Vagina (tissue), 2 donors: ENCODE results near the gene CTSE. TPM values are rescaled to one million over a fixed set of nuclear protein-coding genes. Genes with fewer than 3 reads are reported as not detected.

ENCODE experiments used
- DNase-seq, 2 donors: peaks; one replicate each; pipeline ENCODE4 v3.0.0-alpha.2; 2017; ENCODE audit errors: extremely low spot score in 2 of 2
- H3K27ac ChIP-seq: fragments of 200-600 bp; sonication (generic); one replicate; pipeline ENCODE4 v1.5.1; 2019
- H3K27me3 ChIP-seq: fragments of 200-600 bp; sonication (generic); one replicate; pipeline ENCODE4 v1.5.1; 2019
- H3K36me3 ChIP-seq, 2 donors: fragments of 200-600 bp; sonication (generic); one replicate each; pipeline ENCODE4 v1.5.1; 2017 to 2019
- H3K4me1 ChIP-seq: fragments of 200-600 bp; sonication (generic); one replicate; pipeline ENCODE4 v1.5.1; 2019
- H3K4me3 ChIP-seq, 2 donors: fragments of 200-600 bp; sonication (generic); 1 replicate in 1 of 2; 2 replicates in 1 of 2; pipeline ENCODE4 v1.5.1; 2016 to 2019
- H3K9me3 ChIP-seq: fragments of 200-600 bp; sonication (generic); one replicate; pipeline ENCODE4 v1.5.1; 2019
- CTCF ChIP-seq, 3 experiments: fragments of 450-650 bp in 2 of 3; fragments of 200-600 bp in 1 of 3; sonication (generic) in 1 of 3; IDR thresholded peaks; one replicate each; pipeline ENCODE4 v1.5.1; 2017 to 2019; ENCODE audit warnings: antibody characterized with exemption in 3 of 3, mild to moderate bottlenecking in 2 of 3, moderate library complexity in 2 of 3
- POLR2A ChIP-seq, 2 donors: fragments of 450-650 bp; IDR thresholded peaks; one replicate each; pipeline ENCODE4 v1.6.1; 2017; ENCODE audit warnings: antibody characterized with exemption in 2 of 2, mild to moderate bottlenecking in 2 of 2, moderate library complexity in 2 of 2
- POLR2AphosphoS5 ChIP-seq, 2 donors: sonication (generic); formaldehyde crosslinking; IDR thresholded peaks; one replicate each; pipeline ENCODE4 v1.9.0; 2017; ENCODE audit warnings: antibody characterized with exemption in 2 of 2, mild to moderate bottlenecking in 2 of 2, low read depth in 1 of 2; ENCODE audit not compliant: insufficient read depth in 1 of 2
- intact Hi-C: fragments of 100-400 bp; cut with DNase I; formaldehyde crosslinking; loops from one replicate; pipeline ENCODE4 v1.15.1; 2023
- total RNA-seq: library from RNA; depleted of rRNA; stranded (reverse); fragments of >200 nt; gene quantifications from one replicate; pipeline ENCODE4 v1.2.3, GENCODE V29; 2016

The CTSE gene
- total RNA-seq = not detected

GRCh38 chr1:206023695-206024094, at the start of gene CTSE:
CTSE (minus strand) TSS chr1:206023895; CDS start chr1:206023791, 104 bp downstream.
- intact Hi-C loops = loop anchor here (10.0 kb wide), 1 partner anchor 1589 kb away; no protein-coding TSS in a partner anchor
- Histone ChIP-seq H3K9me3 (no peaks in the 10 kb centered on the region), H3K27me3 (no peaks in the 10 kb centered on the region), H3K4me1 (no peaks in the 10 kb centered on the region), H3K4me3 (no peak within 1 kb of the TSS), H3K36me3 (no peaks in the 10 kb centered on the region), H3K27ac (no peak within 1 kb of the TSS)
- no peak for TF ChIP-seq CTCF (IDR thresholded peaks at IDR 0.05)
- TF ChIP-seq POLR2AphosphoS5 (IDR thresholded peaks at IDR 0.05; ENCODE audit: insufficient read depth in 1 of 2, low read depth in 1 of 2) = no peak
- DNase-seq = no peak

DNA sequence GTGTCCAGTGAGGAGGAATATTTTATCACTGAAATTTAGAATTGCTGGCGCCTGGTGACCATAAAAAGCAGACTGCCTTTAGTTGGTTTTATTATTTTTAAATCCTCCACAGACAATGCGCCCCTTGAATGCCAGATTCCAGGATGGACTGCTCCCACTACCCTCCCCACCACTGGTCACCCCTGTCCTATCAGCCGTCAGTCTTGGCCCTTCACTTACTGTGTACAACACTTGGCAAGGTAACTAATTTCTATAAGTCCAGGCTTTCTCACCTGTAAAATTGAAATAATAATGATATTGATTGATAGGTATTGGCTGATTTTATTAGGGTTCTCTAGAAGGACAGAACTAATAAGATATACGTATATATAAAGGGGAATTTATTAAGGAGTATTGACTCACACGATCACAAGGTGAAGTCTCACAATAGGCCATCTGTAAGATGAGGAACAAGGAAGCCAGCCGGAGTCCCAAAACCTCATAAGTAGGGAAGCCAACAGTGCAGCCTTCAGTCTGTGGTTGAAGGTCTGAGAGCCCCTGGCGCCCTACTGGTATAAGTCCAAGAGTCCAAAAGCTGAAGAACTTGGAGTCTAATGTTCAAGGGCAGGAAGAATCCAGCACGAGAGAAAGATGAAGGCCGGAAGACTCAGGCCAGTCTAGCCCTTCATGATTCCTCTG, 47.1 kb upstream of the CTSE start:
- TF ChIP-seq POLR2A (IDR thresholded peaks at IDR 0.05) (no peak), POLR2AphosphoS5 (IDR thresholded peaks at IDR 0.05; ENCODE audit: insufficient read depth in 1 of 2, low read depth in 1 of 2) (no peak), CTCF (IDR thresholded peaks at IDR 0.05) (no peak)
- Histone ChIP-seq H3K4me3 (no peak overlapping the region), H3K4me1 (peaks cover under 1% of the 10 kb centered on the region), H3K36me3 (no peaks in the 10 kb centered on the region), H3K27me3 (no peaks in the 10 kb centered on the region), H3K9me3 (no peaks in the 10 kb centered on the region), H3K27ac (no peak overlapping the region)
- DNase-seq = no peak
- intact Hi-C loops = no loop called here

GRCh38 chr1:206068314-206068713, 44.6 kb upstream of the CTSE start:
- no peaks in the 10 kb centered on the region for H3K9me3 ChIP-seq
- H3K27me3 ChIP-seq = no peaks in the 10 kb centered on the region
- no peak for DNase-seq
- H3K27ac ChIP-seq = no peak overlapping the region
- TF ChIP-seq POLR2A (IDR thresholded peaks at IDR 0.05) = no peak
- no peak for TF ChIP-seq POLR2AphosphoS5 (IDR thresholded peaks at IDR 0.05; ENCODE audit: insufficient read depth in 1 of 2, low read depth in 1 of 2)
- no peak for TF ChIP-seq CTCF (IDR thresholded peaks at IDR 0.05)
- intact Hi-C loops = no loop called here
- H3K36me3 ChIP-seq = no peaks in the 10 kb centered on the region
- H3K4me3 ChIP-seq = no peak overlapping the region
- no peaks in the 10 kb centered on the region for H3K4me1 ChIP-seq

GRCh38 chr1:206067486-206068227, 44.0 kb upstream of the CTSE start:
- TF ChIP-seq POLR2AphosphoS5 (IDR thresholded peaks at IDR 0.05; ENCODE audit: insufficient read depth in 1 of 2, low read depth in 1 of 2) (no peak), POLR2A (IDR thresholded peaks at IDR 0.05) (no peak), CTCF (IDR thresholded peaks at IDR 0.05) (no peak)
- H3K27ac ChIP-seq = no peak overlapping the region

More at GRCh38 chr1:206067486-206068227, 44.0 kb upstream of the CTSE start:
- no peaks in the 10 kb centered on the region for H3K36me3 ChIP-seq
- intact Hi-C loops = no loop called here
- no peaks in the 10 kb centered on the region for H3K9me3 ChIP-seq
- no peaks in the 10 kb centered on the region for H3K4me1 ChIP-seq
- H3K27me3 ChIP-seq = no peaks in the 10 kb centered on the region
- DNase-seq = peak in 1 of 2 donors; percentile 72
- H3K4me3 ChIP-seq = no peak overlapping the region
